Osteoblast (primary cell): ENCODE data around the gene MAPK11. TPM values are rescaled to one million over a fixed set of nuclear protein-coding genes. Genes with fewer than 3 reads are reported as not detected.
A peak's percentile ranks its signal among the peaks of the same experiment; 100 is the strongest.

Experiments used
- DNase-seq: peaks from one replicate; pipeline ENCODE4 v3.0.0; 2011; ENCODE audit warnings: low spot score, mixed read lengths; ENCODE audit not compliant: insufficient read length; ENCODE audit errors: missing footprints
- H2AFZ ChIP-seq: 2 replicates; pipeline ENCODE4 v1.6.0; 2011; ENCODE audit warnings: mild to moderate bottlenecking, low read length
- H3K27ac ChIP-seq: 2 replicates; pipeline ENCODE4 v1.5.1; 2011; ENCODE audit warnings: mild to moderate bottlenecking, low read depth, low read length, moderate library complexity
- H3K27me3 ChIP-seq: 2 replicates; pipeline ENCODE4 v1.6.0; 2012; ENCODE audit warnings: mild to moderate bottlenecking, control low read depth, inconsistent platforms, low read length, moderate library complexity; ENCODE audit not compliant: insufficient read depth
- H3K36me3 ChIP-seq: 2 replicates; pipeline ENCODE4 v1.5.1; 2011; ENCODE audit warnings: mild to moderate bottlenecking, low read length, control low read depth, moderate library complexity; ENCODE audit not compliant: insufficient read depth
- H3K4me1 ChIP-seq: 2 replicates; pipeline ENCODE4 v1.5.1; 2011; ENCODE audit warnings: mild to moderate bottlenecking, low read length, control low read depth, moderate library complexity; ENCODE audit not compliant: insufficient read depth
- H3K4me2 ChIP-seq: 2 replicates; pipeline ENCODE4 v1.6.0; 2011; ENCODE audit warnings: mild to moderate bottlenecking, low read length; ENCODE audit not compliant: insufficient read depth
- H3K4me3 ChIP-seq: fragments of 200-600 bp; sonication (generic); 3 replicates; pipeline ENCODE4 v1.5.1; 2012; ENCODE audit warnings: mild to moderate bottlenecking, low read length, inconsistent platforms; ENCODE audit not compliant: insufficient read depth
- H3K79me2 ChIP-seq: 2 replicates; pipeline ENCODE4 v1.6.0; 2012; ENCODE audit warnings: mild to moderate bottlenecking, low read length, control low read depth, inconsistent platforms; ENCODE audit not compliant: insufficient read depth
- H3K9me3 ChIP-seq: 2 replicates; pipeline ENCODE4 v1.5.1; 2011; ENCODE audit warnings: low read depth, low read length, control low read depth
- H4K20me1 ChIP-seq: 2 replicates; pipeline ENCODE4 v1.6.0; 2012; ENCODE audit warnings: mild to moderate bottlenecking, low read length, control low read depth; ENCODE audit not compliant: insufficient read depth
- CTCF ChIP-seq: IDR thresholded peaks from 2 replicates; pipeline ENCODE4 v1.5.1; 2011; ENCODE audit warnings: mild to moderate bottlenecking, low read depth, low read length, moderate library complexity; ENCODE audit errors: extremely low read depth
- total RNA-seq: library from RNA; depleted of rRNA; stranded (reverse); fragments of >200 nt; gene quantifications from 2 replicates; pipeline ENCODE4 v1.2.3, GENCODE V29; 2012

The MAPK11 gene
- total RNA-seq, 1 donor = 6.2 TPM

GRCh38 chr22:50248196-50249081 is 21.7 kb downstream of the MAPK11 start:
- Histone ChIP-seq H3K27ac (no peak overlapping the region), H3K79me2 (peaks cover 56% of the 10 kb centered on the region), H3K4me2 (no peak overlapping the region), H3K36me3 (peaks cover 18% of the 10 kb centered on the region), H3K27me3 (no peaks in the 10 kb centered on the region), H3K4me3 (no peak overlapping the region), H3K4me1 (peaks cover 20% of the 10 kb centered on the region), H3K9me3 (no peaks in the 10 kb centered on the region), H4K20me1 (peaks cover 19% of the 10 kb centered on the region), H2AFZ (no peak overlapping the region)
- no peak for TF ChIP-seq CTCF
- no peak for DNase-seq

DNA sequence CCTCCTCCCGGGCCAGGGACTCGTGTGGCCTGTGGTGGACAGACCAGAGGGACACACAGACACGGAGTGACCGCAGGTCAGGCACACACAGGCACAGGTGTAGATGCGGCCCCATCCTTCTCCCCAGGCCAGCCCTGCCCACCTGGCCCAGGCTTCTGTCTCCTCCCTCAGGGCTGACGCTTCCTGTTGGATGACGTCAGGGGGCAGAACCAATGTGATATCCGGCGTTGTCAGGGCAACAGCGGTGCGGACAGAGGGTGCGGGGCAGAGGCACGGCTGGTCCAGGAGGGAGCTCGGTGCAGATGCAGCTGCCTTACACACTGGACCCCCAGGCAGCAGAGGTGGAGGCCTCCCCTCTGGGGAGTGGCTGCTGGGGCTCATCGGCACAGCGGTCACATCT is 22.4 kb downstream of the MAPK11 start:
- Histone ChIP-seq H3K4me1 (peaks cover 21% of the 10 kb centered on the region), H3K9me3 (no peaks in the 10 kb centered on the region), H3K27me3 (no peaks in the 10 kb centered on the region), H3K4me2 (no peak overlapping the region), H3K79me2 (peaks cover 62% of the 10 kb centered on the region), H3K4me3 (no peak overlapping the region), H2AFZ (no peak overlapping the region), H4K20me1 (peaks cover 21% of the 10 kb centered on the region), H3K27ac (peak overlapping the region; percentile 39), H3K36me3 (peaks cover 18% of the 10 kb centered on the region)
- DNase-seq = peak; percentile 93
- TF ChIP-seq CTCF = no peak

- Histone ChIP-seq H3K27ac (peak overlapping the region; percentile 83), H4K20me1 (peaks cover 22% of the 10 kb centered on the region), H3K27me3 (no peaks in the 10 kb centered on the region), H3K36me3 (peaks cover 18% of the 10 kb centered on the region), H3K4me3 (no peak overlapping the region), H3K79me2 (peaks cover 74% of the 10 kb centered on the region), H3K4me1 (peaks cover 32% of the 10 kb centered on the region), H2AFZ (no peak overlapping the region), H3K4me2 (peak overlapping the region; percentile 95), H3K9me3 (no peaks in the 10 kb centered on the region)
- TF ChIP-seq CTCF = peak; percentile 5
- peak; percentile 82 for DNase-seq
Measured at GRCh38 chr22:50246242-50247175, 23.7 kb downstream of the MAPK11 start.
